Activated CD8-positive, alpha-beta T cell treated with anti-CD3 and anti-CD28 coated beads, Interleukin-2, amount 10 ng/mL, durations not matched to agents 7 days and 5 days (primary cell): Measurements from ENCODE around the gene KLRC2. TPM values are rescaled to one million over a fixed set of nuclear protein-coding genes. Genes with fewer than 3 reads are reported as not detected.
"Not testable (repeated sequence)": the region's sequence is repeated elsewhere in the genome, so short reads cannot be mapped to it uniquely, and the experiment has no call there.

Experiments used
- ATAC-seq: fragments of 150-1000 bp; cut with Tn5 transposase; one replicate; pipeline ENCODE4 v1.10.0; 2021; ENCODE audit warnings: moderate library complexity
- CTCF ChIA-PET: fragments of 350-600 bp; sonication (Branson Sonifier 250); formaldehyde crosslinking; loops from one replicate; lab custom pipeline; 2021; ENCODE audit warnings: antibody characterized with exemption; lab: Charles Lee
- POLR2A ChIA-PET: fragments of 350-600 bp; sonication (Branson Sonifier 250); formaldehyde crosslinking; loops from one replicate; lab custom pipeline; 2021; ENCODE audit warnings: antibody characterized with exemption; lab: Charles Lee
- DNase-seq: peaks from one replicate; pipeline ENCODE4 v3.0.0-alpha.2; 2020
- H3K27ac Mint-ChIP-seq: one replicate; pipeline ENCODE4 v1.8.0; 2021; ENCODE audit warnings: mild to moderate bottlenecking, mixed read lengths
- H3K27me3 Mint-ChIP-seq: one replicate; pipeline ENCODE4 v1.8.0; 2021; ENCODE audit warnings: low read depth, mixed read lengths
- H3K36me3 Mint-ChIP-seq: one replicate; pipeline ENCODE4 v1.8.0; 2021; ENCODE audit warnings: low read depth, mixed read lengths
- H3K4me1 Mint-ChIP-seq: one replicate; pipeline ENCODE4 v1.8.0; 2021; ENCODE audit warnings: low read depth, mixed read lengths
- H3K4me3 Mint-ChIP-seq: one replicate; pipeline ENCODE4 v1.8.0; 2021; ENCODE audit warnings: mild to moderate bottlenecking, mixed read lengths
- H3K9me3 Mint-ChIP-seq: one replicate; pipeline ENCODE4 v1.8.0; 2022; ENCODE audit warnings: mixed read lengths; ENCODE audit not compliant: insufficient read depth
- total RNA-seq, 2 experiments: library from RNA; stranded (reverse); gene quantifications; one replicate each; pipeline ENCODE4 v1.2.3, GENCODE V29; 2021

Gene KLRC2
- total RNA-seq, result 1 to 10 TPM; 1.6 to 1.7 TPM

DNA sequence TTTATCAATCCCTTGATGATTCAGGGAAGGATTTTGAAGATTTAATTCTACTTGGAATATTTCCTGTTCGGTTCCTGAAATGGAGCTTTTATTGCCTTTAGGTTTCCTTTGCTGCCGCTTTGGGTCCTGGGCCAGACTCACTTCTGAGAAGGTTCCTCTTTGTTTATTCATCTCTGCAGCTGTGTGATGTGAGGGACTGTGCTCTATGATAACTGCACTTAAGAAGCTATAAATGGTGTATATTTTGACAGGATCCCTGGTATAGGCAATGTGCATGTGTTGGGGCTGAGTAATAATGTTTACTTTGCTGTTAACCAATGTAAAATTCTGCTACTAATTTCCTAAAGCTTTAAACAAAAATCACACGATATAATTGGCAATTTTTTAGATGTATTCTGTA lies at the start of gene KLRC2:
TSS of gene KLRC2 (minus strand) at position 195 of the 400 bp plus-strand sequence. CDS start at position 171, 24 bp downstream.
- H3K27ac Mint-ChIP-seq, H3K9me3 Mint-ChIP-seq, CTCF ChIA-PET, POLR2A ChIA-PET, H3K36me3 Mint-ChIP-seq, H3K4me1 Mint-ChIP-seq, H3K27me3 Mint-ChIP-seq: not testable (repeated sequence)
- ATAC-seq (peak; percentile 66), DNase-seq (peak; percentile 31)
- H3K4me3 Mint-ChIP-seq, result peak within 1 kb of the TSS; percentile 17

DNA sequence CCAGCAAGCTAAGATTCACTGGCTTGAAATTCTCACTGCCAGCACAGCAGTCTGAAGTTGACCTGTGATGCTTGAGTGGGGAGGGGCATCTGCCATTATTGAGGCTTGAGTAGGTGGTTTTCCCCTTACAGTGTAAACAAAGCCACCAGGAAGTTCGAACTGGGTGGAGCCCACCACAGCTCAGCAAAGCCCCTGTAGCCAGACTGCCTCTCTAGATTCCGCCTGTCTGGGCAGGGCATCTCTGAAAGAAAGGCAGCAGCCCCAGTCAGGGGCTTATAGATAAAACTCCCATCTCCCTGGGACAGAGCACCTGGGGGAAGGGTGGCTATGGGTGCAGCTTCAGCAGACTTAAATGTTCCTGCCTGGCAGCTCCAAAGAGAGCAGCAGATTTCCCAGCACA lies 46.1 kb upstream of the KLRC2 start:
- peak; percentile 45 for DNase-seq
- H3K4me3 Mint-ChIP-seq, H3K27me3 Mint-ChIP-seq, POLR2A ChIA-PET: not testable (repeated sequence)
- ATAC-seq, result peak; percentile 33
- CTCF ChIA-PET, result interaction anchor here (1.3 to 1.7 kb wide), 2 partner anchors 14 to 246 kb away, joined by 3 to 8 read pairs; no protein-coding TSS in a partner anchor
- Mint-ChIP-seq H3K27ac (peak overlapping the region; percentile 58), H3K36me3 (peaks cover 39% of the 10 kb centered on the region), H3K9me3 (peaks cover 22% of the 10 kb centered on the region), H3K4me1 (peaks cover 31% of the 10 kb centered on the region)

DNA sequence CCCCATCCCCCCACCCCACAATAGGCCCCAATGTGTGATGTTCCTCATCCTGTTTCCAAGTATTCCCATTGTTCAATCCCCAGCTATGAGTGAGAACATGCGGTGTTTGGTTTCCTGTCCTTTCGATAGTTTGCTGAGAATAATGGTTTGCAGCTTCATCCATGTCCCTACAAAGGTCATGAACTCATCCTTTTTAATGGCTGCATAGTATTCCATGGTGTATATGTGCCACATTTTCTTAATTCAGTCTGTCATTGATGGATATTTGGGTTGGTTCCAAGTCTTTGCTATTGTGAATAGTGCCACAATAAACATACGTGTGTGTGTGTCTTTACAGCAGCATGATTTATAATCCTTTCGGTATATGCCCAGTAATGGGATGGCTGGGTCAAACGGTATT lies 37.0 kb upstream of the KLRC2 start:
- H3K4me3 Mint-ChIP-seq, H3K27ac Mint-ChIP-seq, POLR2A ChIA-PET: not testable (repeated sequence)

GRCh38 chr12:10469701-10470100 lies 33.9 kb upstream of the KLRC2 start:
- ChIA-PET CTCF (interaction anchor here (1.2 to 2.9 kb wide), 2 partner anchors 11 to 103 kb away, joined by 3 to 8 read pairs; no protein-coding TSS in a partner anchor), POLR2A (no interaction called here)
- no peak overlapping the region for H3K4me3 Mint-ChIP-seq
- H3K4me1 Mint-ChIP-seq, result peaks cover 4% of the 10 kb centered on the region
- H3K36me3 Mint-ChIP-seq, result peaks cover 20% of the 10 kb centered on the region
- no peaks in the 10 kb centered on the region for H3K27me3 Mint-ChIP-seq
- H3K9me3 Mint-ChIP-seq, result peaks cover 24% of the 10 kb centered on the region
- ATAC-seq (no peak), DNase-seq (no peak)
- H3K27ac Mint-ChIP-seq, result no peak overlapping the region

More for the DNA sequence above, 37.0 kb upstream of the KLRC2 start:
- Mint-ChIP-seq H3K36me3 (peaks cover 21% of the 10 kb centered on the region), H3K9me3 (peaks cover 15% of the 10 kb centered on the region)
- H3K27me3 Mint-ChIP-seq, CTCF ChIA-PET, DNase-seq, ATAC-seq, H3K4me1 Mint-ChIP-seq: not testable (repeated sequence)

DNA sequence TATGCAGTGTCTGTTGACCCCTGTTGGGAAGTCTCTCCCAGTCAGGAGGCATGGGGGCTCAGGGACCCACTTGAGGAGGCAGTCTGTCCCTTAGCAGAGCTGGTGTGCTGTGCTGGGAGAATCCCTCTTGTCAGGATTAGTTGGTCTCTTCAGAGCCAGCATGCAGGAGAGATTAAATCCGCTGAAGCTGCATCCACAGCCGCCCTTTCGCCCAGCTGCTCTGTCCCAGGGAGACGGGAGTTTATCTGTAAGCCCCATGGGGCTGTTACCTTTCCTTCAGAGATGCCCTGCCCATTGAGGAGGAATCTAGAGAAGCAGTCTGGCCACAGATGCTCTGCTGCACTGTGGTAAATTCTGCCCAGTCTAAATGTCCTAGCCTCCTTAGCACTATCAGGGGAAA lies 30.5 kb upstream of the KLRC2 start:
- POLR2A ChIA-PET, result no interaction called here
- peaks cover 4% of the 10 kb centered on the region for H3K4me1 Mint-ChIP-seq
- ATAC-seq (no peak), DNase-seq (no peak)
- H3K9me3 Mint-ChIP-seq, result peaks cover 32% of the 10 kb centered on the region
- H3K36me3 Mint-ChIP-seq, result peaks cover 23% of the 10 kb centered on the region
- CTCF ChIA-PET, result no interaction called here
- H3K27me3 Mint-ChIP-seq, result no peaks in the 10 kb centered on the region
- no peak overlapping the region for H3K27ac Mint-ChIP-seq
- H3K4me3 Mint-ChIP-seq, result no peak overlapping the region

DNA sequence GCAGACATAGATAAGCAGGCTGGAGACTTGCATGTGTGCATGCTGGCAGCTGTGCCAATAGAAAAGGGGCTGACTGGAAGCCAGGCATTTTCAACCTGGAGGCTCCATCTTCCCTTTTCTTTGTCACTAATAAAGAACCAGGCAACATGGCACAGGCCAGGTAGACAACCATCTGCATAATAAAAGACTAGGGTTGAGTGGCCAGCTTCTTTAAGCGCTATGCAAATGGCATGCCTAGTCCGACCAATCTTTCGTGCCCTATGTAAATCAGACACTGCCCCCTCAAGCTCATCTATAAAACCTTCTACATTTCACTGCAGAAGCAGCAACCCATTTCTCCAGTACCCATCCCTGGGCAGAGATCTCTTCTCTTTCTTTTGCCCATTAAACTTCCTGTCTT lies 21.9 kb upstream of the KLRC2 start:
- CTCF ChIA-PET, result interaction anchor here (1.2 kb wide), 2 partner anchors 91 to 222 kb away, joined by 3 read pairs; no protein-coding TSS in a partner anchor
- ATAC-seq (no peak), DNase-seq (no peak)
- Mint-ChIP-seq H3K4me3 (no peak overlapping the region), H3K4me1 (peaks cover 17% of the 10 kb centered on the region), H3K27me3 (no peaks in the 10 kb centered on the region), H3K36me3 (peaks cover 59% of the 10 kb centered on the region), H3K27ac (no peak overlapping the region), H3K9me3 (peaks cover 66% of the 10 kb centered on the region)
- POLR2A ChIA-PET, result no interaction called here

DNA sequence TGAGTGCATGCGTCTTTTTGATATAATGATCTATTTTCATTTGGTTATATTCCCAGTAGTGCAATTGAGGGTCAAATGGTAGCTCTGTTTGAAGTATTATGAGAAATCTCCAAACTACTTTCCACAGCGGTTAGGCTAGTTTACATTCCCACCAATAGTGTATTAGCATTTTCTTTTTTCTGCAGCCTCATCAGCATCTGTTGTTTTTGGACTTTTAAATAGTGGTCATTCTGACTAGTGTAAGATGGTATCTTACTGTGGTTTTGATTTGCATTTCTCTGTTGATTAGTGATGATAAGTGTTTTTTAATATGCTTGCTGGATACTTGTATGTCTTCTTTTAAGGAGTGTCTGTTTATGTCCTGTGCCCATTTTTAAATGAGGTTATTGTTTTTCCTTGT lies 21.0 kb upstream of the KLRC2 start:
- Mint-ChIP-seq H3K4me3 (no peak overlapping the region), H3K27ac (no peak overlapping the region), H3K36me3 (peaks cover 54% of the 10 kb centered on the region), H3K4me1 (peaks cover 17% of the 10 kb centered on the region), H3K27me3 (no peaks in the 10 kb centered on the region), H3K9me3 (peaks cover 59% of the 10 kb centered on the region)
- ChIA-PET CTCF (no interaction called here), POLR2A (no interaction called here)
- ATAC-seq (no peak), DNase-seq (no peak)

- H3K27me3 Mint-ChIP-seq, result no peaks in the 10 kb centered on the region
- ATAC-seq (no peak), DNase-seq (no peak)
- H3K4me3 Mint-ChIP-seq, result no peak overlapping the region
- H3K27ac Mint-ChIP-seq, result no peak overlapping the region
- POLR2A ChIA-PET, result no interaction called here
- H3K9me3 Mint-ChIP-seq, result peaks cover 55% of the 10 kb centered on the region
- H3K36me3 Mint-ChIP-seq, result peaks cover 54% of the 10 kb centered on the region
- CTCF ChIA-PET, result no interaction called here
- peaks cover 17% of the 10 kb centered on the region for H3K4me1 Mint-ChIP-seq
Measured at GRCh38 chr12:10455766-10456165, 20.0 kb upstream of the KLRC2 start.

GRCh38 chr12:10454531-10454930 lies 18.7 kb upstream of the KLRC2 start:
- no peak overlapping the region for H3K4me3 Mint-ChIP-seq
- ChIA-PET CTCF (no interaction called here), POLR2A (no interaction called here)
- H3K27me3 Mint-ChIP-seq, result no peaks in the 10 kb centered on the region
- peaks cover 43% of the 10 kb centered on the region for H3K9me3 Mint-ChIP-seq
- ATAC-seq, result no peak
- H3K4me1 Mint-ChIP-seq, result peaks cover 17% of the 10 kb centered on the region
- H3K27ac Mint-ChIP-seq, result peak overlapping the region; percentile 26
- DNase-seq, result no peak
- H3K36me3 Mint-ChIP-seq, result peaks cover 53% of the 10 kb centered on the region

- H3K9me3 Mint-ChIP-seq, result peaks cover 39% of the 10 kb centered on the region
- POLR2A ChIA-PET, result no interaction called here
- DNase-seq, result no peak
- H3K4me1 Mint-ChIP-seq, result peaks cover 16% of the 10 kb centered on the region
- no peak for ATAC-seq
- peak within 1 kb of the TSS; percentile 8 for H3K4me3 Mint-ChIP-seq
- no peak within 1 kb of the TSS for H3K27ac Mint-ChIP-seq
- CTCF ChIA-PET, result interaction anchor here (0.7 to 1.5 kb wide), 2 partner anchors 14 to 200 kb away, joined by 3 to 4 read pairs; no protein-coding TSS in a partner anchor
- peaks cover 51% of the 10 kb centered on the region for H3K36me3 Mint-ChIP-seq
- no peaks in the 10 kb centered on the region for H3K27me3 Mint-ChIP-seq
Measured at GRCh38 chr12:10453156-10453555, 17.3 kb upstream of the KLRC2 start, which contains the start of gene KLRC1. Gene KLRC1, minus strand, starts transcription at chr12:10453377. Its CDS starts 2,221 bp downstream, at chr12:10451156.

DNA sequence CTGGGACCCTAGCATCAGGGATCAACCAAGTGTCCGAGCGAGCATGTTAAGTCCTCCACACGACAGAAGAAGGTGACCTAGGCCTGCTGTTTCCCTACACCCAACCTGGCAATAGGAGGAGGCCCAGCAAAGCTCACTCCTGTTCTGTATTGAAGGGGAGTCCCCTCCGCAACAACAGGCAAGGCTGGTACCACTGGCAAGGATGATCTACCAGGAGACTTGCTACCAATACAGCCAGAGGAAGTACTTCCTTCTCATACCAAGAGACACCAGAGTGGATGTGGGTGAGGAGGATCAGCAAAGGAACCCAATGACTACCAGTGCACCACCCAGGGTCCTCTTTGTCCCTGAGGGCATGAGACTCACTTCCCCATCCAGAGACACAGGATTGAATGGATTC lies 12.4 kb upstream of the KLRC2 start:
- H3K36me3 Mint-ChIP-seq, result peaks cover 18% of the 10 kb centered on the region
- H3K4me1 Mint-ChIP-seq, result peaks cover 15% of the 10 kb centered on the region
- DNase-seq, result no peak
- no peak overlapping the region for H3K4me3 Mint-ChIP-seq
- CTCF ChIA-PET, result no interaction called here
- POLR2A ChIA-PET, result no interaction called here
- no peak for ATAC-seq
- H3K27ac Mint-ChIP-seq, result peak overlapping the region; percentile 32
- peaks cover 9% of the 10 kb centered on the region for H3K9me3 Mint-ChIP-seq
- no peaks in the 10 kb centered on the region for H3K27me3 Mint-ChIP-seq

GRCh38 chr12:10446052-10446451 lies 10.2 kb upstream of the KLRC2 start:
- CTCF ChIA-PET, POLR2A ChIA-PET: not testable (repeated sequence)

More at GRCh38 chr12:10446052-10446451, 10.2 kb upstream of the KLRC2 start:
- not testable (repeated sequence) for H3K27me3 Mint-ChIP-seq, H3K4me3 Mint-ChIP-seq, H3K27ac Mint-ChIP-seq, DNase-seq, H3K9me3 Mint-ChIP-seq
- Mint-ChIP-seq H3K4me1 (peaks cover 12% of the 10 kb centered on the region), H3K36me3 (peaks cover 15% of the 10 kb centered on the region)
- ATAC-seq, result peak; percentile 79
